ENCODE results near the gene SLC49A4. TPM values are rescaled to one million over a fixed set of nuclear protein-coding genes. Genes with fewer than 3 reads are reported as not detected.
A peak's percentile ranks its signal among the peaks of the same experiment; 100 is the strongest.

The SLC49A4 gene
- total and polyA plus RNA-seq, 4 experiments from 2014 or later: 1.9 to 7.6 (median 4.7) TPM

DNA sequence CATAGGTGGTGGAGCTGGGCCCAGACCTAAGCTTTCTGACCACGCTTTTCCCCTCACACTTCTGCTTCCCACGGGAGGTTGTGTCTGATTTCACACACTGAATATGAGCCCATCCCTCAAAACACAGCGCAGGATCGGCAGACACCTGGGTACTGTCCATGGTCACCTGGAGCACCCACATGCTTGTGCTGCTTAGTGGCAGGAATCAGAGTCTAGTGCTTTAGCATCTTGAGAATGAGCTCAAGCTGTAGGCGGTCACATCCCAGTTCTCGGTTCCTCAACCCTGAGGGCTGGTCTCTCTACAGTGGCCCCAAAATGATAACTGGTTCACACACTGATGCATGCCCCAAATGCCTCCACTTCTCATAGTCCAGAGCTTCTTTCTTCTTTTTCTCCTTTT is 121.7 kb downstream of the SLC49A4 start:
- H3K4me1 Mint-ChIP-seq: peaks cover 7 to 20% (median 16%) of the 10 kb centered on the region in 4 donors
- intact Hi-C loops (cut with micrococcal nuclease): no loop called here
- H3K9me3 Mint-ChIP-seq: no peaks in the 10 kb centered on the region
- peaks cover 17 to 24% of the 10 kb centered on the region in 2 donors for H3K27me3 Mint-ChIP-seq
- no peak overlapping the region for H3K4me3 Mint-ChIP-seq
- Histone ChIP-seq H3K9me3 (ENCODE audit: control insufficient read depth in 1 of 2, low read length in 2 of 2) (no peaks in the 10 kb centered on the region), H3K27me3 (ENCODE audit: insufficient read depth, low read length) (no peaks in the 10 kb centered on the region), H3K4me1 (ENCODE audit: insufficient read depth, low read length) (no peaks in the 10 kb centered on the region), H3K27ac (ENCODE audit: low read depth, low read length) (no peak overlapping the region), H3K4me3 (ENCODE audit: low read length in 2 of 2) (no peak overlapping the region), H3K36me3 (ENCODE audit: insufficient read depth, low read length) (no peaks in the 10 kb centered on the region)
- POLR2A ChIA-PET (ENCODE audit: partially characterized antibody): no interaction called here
- CTCF ChIA-PET (ENCODE audit: partially characterized antibody): interaction anchor here (1.2 kb wide), 1 partner anchor 26 kb away, joined by 5 read pairs; no protein-coding TSS in a partner anchor
- no peaks in the 10 kb centered on the region for H3K36me3 Mint-ChIP-seq
- no peak overlapping the region for H3K27ac Mint-ChIP-seq
- no peak for DNase-seq

GRCh38 chr3:122917412-122917811 is 122.5 kb downstream of the SLC49A4 start:
- ChIA-PET POLR2A (ENCODE audit: partially characterized antibody) (no interaction called here), CTCF (ENCODE audit: partially characterized antibody) (interaction anchor here (1.2 kb wide), 1 partner anchor 25 kb away, joined by 5 read pairs; no protein-coding TSS in a partner anchor)
- peaks cover 7 to 21% (median 17%) of the 10 kb centered on the region in 4 donors for H3K4me1 Mint-ChIP-seq
- no peaks in the 10 kb centered on the region for H3K9me3 ChIP-seq (ENCODE audit: control insufficient read depth in 1 of 2, low read length in 2 of 2)
- no peak overlapping the region for H3K4me3 Mint-ChIP-seq
- H3K4me3 ChIP-seq (ENCODE audit: low read length in 2 of 2): no peak overlapping the region
- H3K9me3 Mint-ChIP-seq: no peaks in the 10 kb centered on the region
- intact Hi-C loops (cut with micrococcal nuclease): no loop called here
- DNase-seq: no peak
- H3K27me3 Mint-ChIP-seq: peaks cover 16 to 24% of the 10 kb centered on the region in 2 donors
- H3K4me1 ChIP-seq (ENCODE audit: insufficient read depth, low read length): no peaks in the 10 kb centered on the region
- no peaks in the 10 kb centered on the region for H3K36me3 ChIP-seq (ENCODE audit: insufficient read depth, low read length)
- H3K27me3 ChIP-seq (ENCODE audit: insufficient read depth, low read length): peaks cover 1% of the 10 kb centered on the region
- H3K27ac ChIP-seq (ENCODE audit: low read depth, low read length): no peak overlapping the region
- no peak overlapping the region for H3K27ac Mint-ChIP-seq
- no peaks in the 10 kb centered on the region for H3K36me3 Mint-ChIP-seq

DNA sequence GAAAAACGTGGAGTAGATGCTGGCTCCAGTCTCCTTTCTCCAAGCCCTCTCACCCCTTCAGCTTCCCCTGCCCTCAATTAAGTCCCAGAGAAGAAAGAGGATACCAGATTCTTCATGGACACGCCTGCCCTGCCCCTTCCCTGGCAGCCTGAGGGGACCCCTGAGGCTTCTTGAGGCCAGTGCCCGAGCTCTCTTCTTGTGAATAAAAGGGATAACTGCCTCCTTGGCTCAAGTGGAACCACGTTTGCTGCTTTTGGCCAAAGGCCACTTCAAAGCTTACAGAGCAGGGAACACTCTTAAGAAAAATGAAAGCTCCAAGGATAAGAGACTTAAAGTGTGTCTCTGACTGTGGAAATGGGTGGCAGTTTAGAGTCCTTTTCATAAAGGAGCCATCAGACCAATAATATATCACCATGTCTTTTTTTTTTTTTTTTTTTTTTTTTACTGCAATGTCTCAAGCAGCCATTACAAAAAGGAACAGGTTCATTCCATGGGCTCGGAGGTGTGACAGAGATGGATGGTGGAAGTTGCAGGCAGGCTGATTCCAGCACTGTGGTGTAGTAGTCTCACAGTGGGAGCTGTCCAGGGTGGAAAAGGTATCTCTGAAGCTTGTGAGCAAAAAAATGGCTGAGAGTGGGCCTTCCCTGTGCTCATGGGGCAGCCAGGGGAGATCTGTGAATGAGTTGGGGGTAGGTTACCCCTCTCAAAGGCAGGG is 123.9 kb downstream of the SLC49A4 start:
- no peaks in the 10 kb centered on the region for H3K36me3 ChIP-seq (ENCODE audit: insufficient read depth, low read length)
- Mint-ChIP-seq H3K4me1 (peaks cover 7 to 26% (median 20%) of the 10 kb centered on the region in 4 donors), H3K27ac (no peak overlapping the region), H3K9me3 (no peaks in the 10 kb centered on the region), H3K27me3 (peaks cover 15 to 24% of the 10 kb centered on the region in 2 donors), H3K4me3 (no peak overlapping the region), H3K36me3 (no peaks in the 10 kb centered on the region)
- no peaks in the 10 kb centered on the region for H3K4me1 ChIP-seq (ENCODE audit: insufficient read depth, low read length)
- POLR2A ChIA-PET (ENCODE audit: partially characterized antibody): no interaction called here
- no peak for DNase-seq
- CTCF ChIA-PET (ENCODE audit: partially characterized antibody): no interaction called here
- intact Hi-C loops (cut with micrococcal nuclease): no loop called here
- no peak overlapping the region for H3K27ac ChIP-seq (ENCODE audit: low read depth, low read length)
- H3K4me3 ChIP-seq (ENCODE audit: low read length in 2 of 2): no peak overlapping the region
- H3K9me3 ChIP-seq (ENCODE audit: control insufficient read depth in 1 of 2, low read length in 2 of 2): no peaks in the 10 kb centered on the region
- H3K27me3 ChIP-seq (ENCODE audit: insufficient read depth, low read length): peaks cover 10% of the 10 kb centered on the region

DNA sequence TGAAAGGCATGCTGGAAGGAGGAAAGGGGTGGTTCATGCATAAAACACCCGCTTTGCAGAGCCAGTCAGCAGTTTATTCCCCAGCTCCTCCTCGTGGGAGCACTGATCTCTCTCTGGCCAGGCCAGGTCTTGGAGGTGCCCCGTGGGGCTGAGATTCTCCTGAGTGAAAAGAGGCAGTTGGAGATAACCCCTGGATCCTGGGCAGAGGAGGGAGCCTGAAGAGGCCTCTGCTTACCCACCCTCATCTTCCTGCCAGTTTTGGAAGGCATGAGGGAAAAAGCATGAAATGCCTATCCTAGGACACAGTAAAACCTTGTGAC is 124.4 kb downstream of the SLC49A4 start:
- POLR2A ChIA-PET (ENCODE audit: partially characterized antibody): no interaction called here
- DNase-seq: no peak
- H3K4me1 Mint-ChIP-seq: peaks cover 7 to 24% (median 18%) of the 10 kb centered on the region in 4 donors
- no peak overlapping the region for H3K27ac Mint-ChIP-seq
- peaks cover 14 to 19% of the 10 kb centered on the region in 2 donors for H3K27me3 Mint-ChIP-seq
- no peaks in the 10 kb centered on the region for H3K9me3 Mint-ChIP-seq
- intact Hi-C loops (cut with micrococcal nuclease): no loop called here
- Histone ChIP-seq H3K27me3 (ENCODE audit: insufficient read depth, low read length) (peaks cover 10% of the 10 kb centered on the region), H3K36me3 (ENCODE audit: insufficient read depth, low read length) (no peaks in the 10 kb centered on the region), H3K9me3 (ENCODE audit: control insufficient read depth in 1 of 2, low read length in 2 of 2) (no peaks in the 10 kb centered on the region), H3K4me1 (ENCODE audit: insufficient read depth, low read length) (no peaks in the 10 kb centered on the region), H3K4me3 (ENCODE audit: low read length in 2 of 2) (no peak overlapping the region), H3K27ac (ENCODE audit: low read depth, low read length) (no peak overlapping the region)
- H3K36me3 Mint-ChIP-seq: no peaks in the 10 kb centered on the region
- H3K4me3 Mint-ChIP-seq: no peak overlapping the region
- CTCF ChIA-PET (ENCODE audit: partially characterized antibody): no interaction called here

DNA sequence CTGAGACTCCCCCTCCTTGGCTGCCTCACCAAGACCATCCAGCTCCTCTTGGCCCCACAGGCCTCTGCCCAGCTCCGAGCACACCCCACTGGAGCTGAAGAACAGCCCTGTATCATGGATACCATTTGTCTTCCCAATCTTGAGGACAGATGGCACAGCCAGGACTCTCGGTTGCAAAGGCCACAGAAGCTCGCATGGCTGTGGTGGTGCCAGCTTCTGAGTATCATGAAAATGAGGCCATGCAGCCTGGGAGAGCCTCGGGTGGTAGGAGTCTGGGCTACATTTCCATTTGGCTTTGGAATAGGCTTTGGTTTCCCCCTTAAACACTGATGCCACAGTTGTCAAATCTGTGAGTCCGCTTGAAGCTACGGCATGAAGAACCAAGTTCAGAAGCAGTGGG is 126.1 kb downstream of the SLC49A4 start:
- Mint-ChIP-seq H3K36me3 (no peaks in the 10 kb centered on the region), H3K4me3 (no peak overlapping the region), H3K4me1 (peaks cover 7 to 17% (median 12%) of the 10 kb centered on the region in 4 donors), H3K27me3 (peaks cover 15 to 22% of the 10 kb centered on the region in 2 donors), H3K9me3 (no peaks in the 10 kb centered on the region), H3K27ac (no peak overlapping the region)
- Histone ChIP-seq H3K27ac (ENCODE audit: low read depth, low read length) (no peak overlapping the region), H3K4me3 (ENCODE audit: low read length in 2 of 2) (no peak overlapping the region), H3K4me1 (ENCODE audit: insufficient read depth, low read length) (no peaks in the 10 kb centered on the region), H3K9me3 (ENCODE audit: control insufficient read depth in 1 of 2, low read length in 2 of 2) (no peaks in the 10 kb centered on the region), H3K36me3 (ENCODE audit: insufficient read depth, low read length) (no peaks in the 10 kb centered on the region), H3K27me3 (ENCODE audit: insufficient read depth, low read length) (peaks cover 10% of the 10 kb centered on the region)
- POLR2A ChIA-PET (ENCODE audit: partially characterized antibody): no interaction called here
- intact Hi-C loops (cut with micrococcal nuclease): no loop called here
- CTCF ChIA-PET (ENCODE audit: partially characterized antibody): no interaction called here
- no peak for DNase-seq

DNA sequence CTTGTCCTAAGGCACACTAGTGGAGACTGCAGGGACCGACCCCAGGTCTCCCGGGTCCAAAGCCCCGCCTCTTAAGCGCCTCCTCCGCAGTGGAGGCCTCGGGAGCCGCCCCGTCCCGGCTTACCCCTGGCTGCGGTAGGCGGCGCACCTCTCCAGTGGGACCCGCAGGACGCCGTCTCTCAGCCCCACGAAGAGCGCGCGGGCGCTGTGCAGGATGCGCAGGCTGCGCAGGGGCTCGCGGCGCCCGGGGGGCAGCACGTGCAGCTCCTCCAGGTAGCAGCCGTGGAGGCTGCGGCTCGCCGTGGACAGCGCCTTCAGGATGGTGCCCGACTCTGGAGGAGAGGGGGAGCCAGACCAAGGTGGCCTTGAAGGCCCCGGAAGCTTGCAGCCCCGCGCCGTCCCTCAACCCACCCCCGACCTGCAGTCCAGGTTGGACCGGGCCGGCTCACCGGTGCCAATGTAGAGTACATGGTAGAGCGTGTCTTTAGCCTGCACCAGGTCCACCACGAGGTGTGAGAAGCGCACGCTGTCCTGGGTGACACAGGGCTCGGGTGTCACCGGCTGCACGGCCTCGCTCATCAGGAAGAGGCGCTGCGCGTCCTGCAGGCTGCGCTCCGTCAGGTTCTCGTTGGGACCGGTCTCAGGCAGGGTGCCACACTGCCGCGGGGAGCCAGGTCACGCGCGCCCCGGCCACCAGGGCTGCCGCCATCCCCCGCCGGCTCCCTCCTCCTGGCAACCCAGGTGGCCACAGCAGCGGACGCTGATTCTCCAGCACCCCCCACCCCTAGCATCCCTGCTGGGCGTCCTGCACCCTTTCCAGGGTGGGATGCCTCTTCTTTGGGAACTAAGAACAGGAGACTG is 127.2 kb downstream of the SLC49A4 start:
- H3K4me1 Mint-ChIP-seq: peaks cover 2 to 11% (median 6%) of the 10 kb centered on the region in 4 donors
- Histone ChIP-seq H3K9me3 (ENCODE audit: control insufficient read depth in 1 of 2, low read length in 2 of 2) (no peaks in the 10 kb centered on the region), H3K36me3 (ENCODE audit: insufficient read depth, low read length) (no peaks in the 10 kb centered on the region), H3K4me1 (ENCODE audit: insufficient read depth, low read length) (no peaks in the 10 kb centered on the region), H3K27me3 (ENCODE audit: insufficient read depth, low read length) (peaks cover 10% of the 10 kb centered on the region), H3K4me3 (ENCODE audit: low read length in 2 of 2) (no peak overlapping the region), H3K27ac (ENCODE audit: low read depth, low read length) (no peak overlapping the region)
- H3K4me3 Mint-ChIP-seq: peak overlapping the region in 4 of 8 donors; percentile 18 to 45 (median 32)
- DNase-seq: peak in 1 of 5 donors; percentile 12
- CTCF ChIA-PET (ENCODE audit: partially characterized antibody): no interaction called here
- POLR2A ChIA-PET (ENCODE audit: partially characterized antibody): no interaction called here
- no peaks in the 10 kb centered on the region for H3K36me3 Mint-ChIP-seq
- intact Hi-C loops (cut with micrococcal nuclease): no loop called here
- peaks cover 15 to 18% of the 10 kb centered on the region in 2 donors for H3K27me3 Mint-ChIP-seq
- no peaks in the 10 kb centered on the region for H3K9me3 Mint-ChIP-seq
- H3K27ac Mint-ChIP-seq: no peak overlapping the region

DNA sequence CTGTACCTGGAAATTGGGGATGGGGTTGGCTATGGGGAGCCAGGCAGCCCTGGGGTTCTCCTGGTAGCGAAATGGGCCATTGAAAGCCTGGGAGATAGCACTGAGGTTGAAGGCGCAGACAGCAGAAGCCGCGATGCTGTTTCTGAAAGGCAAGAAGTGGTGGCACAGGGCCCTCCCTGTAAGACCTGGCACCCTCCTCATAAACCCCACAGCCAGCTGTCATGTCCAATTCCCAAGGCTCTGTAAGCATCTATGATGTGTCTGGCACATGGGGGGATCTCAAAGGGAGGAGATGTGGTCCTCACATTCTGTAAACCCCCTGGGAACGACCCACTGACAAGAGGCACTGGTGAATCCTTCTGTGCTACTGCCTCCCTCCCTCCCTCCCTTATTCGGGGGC is 128.7 kb downstream of the SLC49A4 start:
- POLR2A ChIA-PET (ENCODE audit: partially characterized antibody): no interaction called here
- Mint-ChIP-seq H3K4me3 (no peak overlapping the region), H3K27ac (no peak overlapping the region), H3K4me1 (peaks cover 2 to 11% (median 6%) of the 10 kb centered on the region in 4 donors), H3K27me3 (peaks cover 16 to 18% of the 10 kb centered on the region in 2 donors), H3K9me3 (no peaks in the 10 kb centered on the region), H3K36me3 (no peaks in the 10 kb centered on the region)
- intact Hi-C loops (cut with micrococcal nuclease): no loop called here
- CTCF ChIA-PET (ENCODE audit: partially characterized antibody): no interaction called here
- Histone ChIP-seq H3K4me3 (ENCODE audit: low read length in 2 of 2) (no peak overlapping the region), H3K9me3 (ENCODE audit: control insufficient read depth in 1 of 2, low read length in 2 of 2) (no peaks in the 10 kb centered on the region), H3K36me3 (ENCODE audit: insufficient read depth, low read length) (no peaks in the 10 kb centered on the region), H3K27me3 (ENCODE audit: insufficient read depth, low read length) (peaks cover 10% of the 10 kb centered on the region), H3K27ac (ENCODE audit: low read depth, low read length) (no peak overlapping the region), H3K4me1 (ENCODE audit: insufficient read depth, low read length) (no peaks in the 10 kb centered on the region)
- DNase-seq: no peak

Measured in CD4-positive, alpha-beta memory T cell (primary cell).